Endothelial cell of hepatic sinusoid (primary cell): ENCODE measurements around the gene IGF2BP2.
"Not testable (repeated sequence)": the region's sequence is repeated elsewhere in the genome, so short reads cannot be mapped to it uniquely, and the experiment has no call there.

Source experiments
- in situ Hi-C: cut with HindIII; loops from 2 replicates; pipeline ENCODE4 v1.10.0; 2017; ENCODE audit warnings: low sequenced_read_pairs

The IGF2BP2 gene

DNA sequence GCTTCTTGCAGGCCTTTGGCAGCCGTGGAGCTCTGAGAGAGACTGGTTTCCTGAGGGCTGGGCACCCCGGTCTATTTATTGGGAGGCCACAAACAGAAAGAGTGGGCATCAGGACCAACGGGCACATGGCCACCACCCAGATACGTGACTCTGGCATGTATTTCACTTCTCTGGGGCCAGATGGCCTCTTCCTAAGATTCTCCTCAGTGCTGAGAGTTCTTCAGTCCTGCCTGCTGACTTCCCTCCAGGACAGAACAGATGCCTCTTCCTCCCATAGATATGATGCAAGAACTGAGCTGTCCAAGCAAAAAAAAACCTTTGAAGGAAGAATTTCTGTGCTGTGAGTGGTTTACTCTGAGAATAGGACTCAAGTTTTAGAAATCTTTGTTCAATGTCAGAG lies 107.7 kb downstream of the IGF2BP2 start:
- in situ Hi-C loops: no loop called here

DNA sequence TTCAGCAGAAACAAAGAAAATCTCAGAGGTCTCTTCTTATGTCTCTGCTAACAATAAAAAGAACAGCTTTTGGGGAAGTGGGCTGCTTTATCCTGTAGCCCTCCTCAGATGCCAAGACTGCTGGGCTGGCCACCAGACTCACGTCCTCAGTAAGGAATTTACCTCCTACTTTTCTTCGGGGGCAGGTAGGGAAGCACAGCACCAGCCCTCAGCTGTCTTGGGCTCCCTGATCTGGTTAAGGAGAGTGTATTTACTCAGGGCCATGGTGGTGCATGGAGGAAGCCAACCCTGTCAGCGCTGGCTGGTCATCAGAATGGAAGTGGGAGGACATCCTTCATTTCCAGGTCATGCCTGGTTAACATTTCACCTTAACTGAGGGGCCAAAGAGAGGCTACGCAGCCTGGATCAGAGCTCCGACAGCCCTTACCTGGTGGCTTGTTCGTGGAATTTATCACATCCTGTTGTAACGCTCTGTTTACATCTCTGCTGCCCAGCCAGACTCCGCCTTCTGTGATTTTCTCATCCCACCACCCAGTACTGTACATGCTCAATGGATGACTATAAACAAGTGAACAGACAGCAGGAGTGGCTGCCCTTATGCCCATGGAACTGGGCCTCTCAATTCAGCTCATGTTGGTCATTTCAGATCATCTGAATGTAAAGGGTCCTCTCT lies 108.3 kb downstream of the IGF2BP2 start:
- in situ Hi-C loops: no loop called here

DNA sequence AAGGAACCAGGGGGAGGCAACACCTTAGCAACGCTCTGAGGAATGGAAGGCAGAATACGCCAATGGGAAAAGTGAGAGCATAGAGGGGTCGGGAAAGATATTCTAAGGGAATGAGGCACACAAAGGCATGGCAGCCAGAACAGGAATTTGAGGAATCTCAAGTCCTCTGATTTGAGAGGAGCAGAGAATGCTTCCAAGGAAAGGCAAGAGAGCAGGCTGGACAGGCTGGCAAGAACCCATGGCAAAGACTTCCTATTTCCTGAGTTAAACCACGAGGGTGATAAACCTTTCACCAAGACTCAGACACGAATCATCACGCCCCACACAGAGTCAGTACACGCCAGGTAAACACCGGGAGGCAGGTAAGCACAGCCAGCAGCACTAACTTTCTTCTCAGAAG lies 109.8 kb downstream of the IGF2BP2 start:
- in situ Hi-C loops: no loop called here

DNA sequence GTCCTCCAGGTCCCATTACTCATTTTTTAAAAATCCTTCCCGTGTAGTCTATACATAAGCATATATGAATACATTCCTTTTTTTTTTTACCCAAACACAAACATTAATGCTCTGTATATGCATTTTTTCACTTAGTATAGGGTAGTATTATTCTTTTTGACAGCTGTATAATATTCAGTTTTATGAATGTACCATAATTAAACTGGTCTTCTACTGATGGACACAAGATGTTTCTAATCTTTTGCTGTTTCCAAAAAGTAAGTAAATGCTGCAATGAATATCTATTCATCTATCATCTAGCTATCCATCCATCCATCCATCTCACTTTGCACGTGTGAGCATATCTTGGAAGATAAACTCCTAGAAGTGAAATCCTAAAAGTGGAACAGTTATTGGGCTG lies 110.8 kb downstream of the IGF2BP2 start:
- in situ Hi-C loops: no loop called here

DNA sequence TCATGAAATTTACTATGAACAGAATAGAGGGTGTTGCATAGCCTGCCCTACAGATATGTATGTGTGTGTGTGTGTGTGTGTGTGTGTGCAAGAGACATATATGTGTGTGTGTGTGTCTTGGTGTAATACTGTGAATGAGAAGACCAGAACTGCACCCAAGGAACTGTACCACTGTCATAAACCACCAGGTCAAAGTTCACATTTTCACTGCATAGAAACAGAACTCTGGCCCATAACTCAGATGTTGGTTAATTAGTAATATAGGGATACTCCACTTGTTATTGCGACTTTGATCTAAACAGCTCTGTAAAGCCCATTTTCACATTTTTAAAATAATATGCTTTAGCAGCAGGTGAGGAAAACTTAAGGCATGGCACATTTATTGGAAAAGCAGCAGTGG lies 111.8 kb downstream of the IGF2BP2 start:
- in situ Hi-C loops: no loop called here

DNA sequence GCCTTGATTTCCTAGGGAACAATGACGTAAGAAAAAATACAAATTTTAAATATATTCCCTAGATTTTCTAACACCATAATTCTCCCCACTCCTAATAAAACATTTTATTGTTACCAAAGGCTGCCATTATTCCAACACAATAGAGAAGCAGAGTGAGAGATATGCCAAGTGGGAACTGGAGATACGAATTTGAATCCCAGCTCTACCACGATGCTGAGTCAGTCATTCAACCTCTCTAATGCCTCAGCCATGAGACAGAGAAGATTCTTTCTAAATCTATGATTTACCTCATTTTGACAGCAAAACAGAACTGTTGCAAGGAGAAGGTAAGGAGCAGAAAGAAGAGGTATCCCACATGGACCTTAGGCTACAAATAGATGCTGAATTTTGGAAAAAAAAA lies 112.5 kb downstream of the IGF2BP2 start:
- in situ Hi-C loops: no loop called here

DNA sequence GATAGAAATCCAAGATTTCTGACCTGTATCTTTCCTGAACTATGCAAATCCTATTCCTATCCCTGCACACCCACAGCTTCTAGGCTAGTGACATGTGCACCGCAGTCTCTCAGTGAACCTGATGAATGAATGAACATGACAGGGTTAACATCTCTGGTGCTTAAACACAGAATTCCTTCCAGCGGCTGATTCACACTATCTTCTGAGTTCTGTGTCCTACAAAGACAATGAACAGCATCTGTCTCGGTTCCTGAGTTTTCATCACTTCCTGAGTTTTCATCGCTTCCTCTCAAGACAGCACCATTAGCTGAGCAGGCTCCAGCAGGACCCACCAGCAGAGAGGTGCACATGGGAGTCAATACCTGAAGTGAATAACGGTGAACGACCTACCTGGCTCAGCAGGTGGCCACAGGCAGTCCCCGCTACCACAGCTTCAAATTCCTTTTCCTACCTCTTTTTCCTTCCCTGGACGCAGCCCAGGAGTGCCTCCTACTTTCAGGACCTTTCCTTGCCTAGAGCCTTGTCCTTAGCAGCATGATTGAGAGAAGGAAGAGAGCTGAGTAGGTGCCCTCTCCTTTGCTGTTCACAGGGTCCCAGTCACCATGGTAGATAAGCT lies 113.5 kb downstream of the IGF2BP2 start:
- in situ Hi-C loops: no loop called here

DNA sequence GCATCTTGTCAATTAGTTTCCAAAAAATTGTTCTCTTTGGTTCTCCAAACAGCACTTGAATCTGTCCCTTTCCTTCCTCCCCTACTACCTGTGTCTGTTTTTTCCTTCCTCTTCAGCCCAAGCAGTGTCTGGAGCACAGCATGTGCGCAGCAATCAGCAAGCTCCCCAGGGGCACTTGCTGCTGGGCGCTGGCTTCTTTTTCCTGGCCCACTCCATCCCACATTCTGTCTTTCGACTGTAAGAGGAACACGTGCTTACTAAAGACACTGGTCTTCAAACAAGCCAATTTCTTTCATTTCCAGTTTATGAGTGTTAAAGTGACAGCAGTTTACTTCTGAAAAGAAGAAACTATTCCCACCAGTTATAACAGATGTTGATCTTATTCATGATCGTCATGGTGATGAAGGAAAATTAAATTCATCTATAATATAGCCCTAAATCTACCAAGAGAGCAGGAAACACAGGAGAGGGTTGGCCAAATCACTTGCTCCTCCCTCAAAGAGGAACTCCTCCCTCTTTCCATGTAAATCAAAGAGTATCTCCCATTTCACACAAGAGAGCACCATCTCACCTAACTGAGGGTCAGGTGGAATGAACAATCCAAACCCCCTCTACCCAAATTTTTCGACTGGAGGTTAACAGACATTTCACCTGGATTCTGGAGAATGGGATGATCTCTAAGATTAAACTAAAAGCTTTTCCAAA lies 115.4 kb downstream of the IGF2BP2 start:
- in situ Hi-C loops: no loop called here

DNA sequence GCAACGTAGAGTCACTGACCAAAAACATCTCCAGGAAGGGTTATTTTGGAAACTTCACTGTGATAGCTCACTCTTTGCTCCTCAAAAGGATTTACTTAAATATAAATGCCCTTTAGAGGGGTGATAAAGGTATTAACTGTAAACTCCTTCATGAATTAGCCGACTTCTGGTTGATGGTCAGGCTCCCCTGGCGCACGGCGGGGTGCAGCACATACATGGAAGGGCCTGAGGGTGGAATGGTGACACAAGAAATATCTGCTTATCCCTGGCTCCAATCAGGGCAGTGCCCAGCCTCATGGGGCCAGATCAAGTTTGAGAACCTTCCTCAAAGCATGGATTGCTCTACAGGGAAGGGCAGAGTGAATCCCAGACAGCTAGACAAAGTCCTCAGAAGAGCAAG lies 116.5 kb downstream of the IGF2BP2 start:
- in situ Hi-C loops: no loop called here

DNA sequence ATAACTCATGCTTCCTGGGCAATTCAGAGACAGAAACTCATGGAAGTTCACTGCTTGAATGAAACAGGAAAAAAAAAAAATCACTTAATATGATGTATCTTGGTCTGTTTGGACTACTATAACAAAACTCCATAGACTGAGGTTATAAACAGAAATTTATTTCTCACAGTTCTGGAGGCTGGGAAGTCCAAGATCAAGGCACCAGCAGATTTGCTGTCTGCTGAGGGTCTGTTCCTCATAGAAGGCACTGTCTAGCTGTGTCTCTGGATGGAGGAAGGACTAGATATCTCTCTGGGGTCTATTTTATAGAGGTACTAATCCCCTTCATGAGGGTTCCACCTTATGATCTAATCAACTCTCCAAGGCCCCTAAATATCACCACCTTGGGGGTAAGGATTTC lies 119.3 kb downstream of the IGF2BP2 start:
- in situ Hi-C loops: no loop called here

DNA sequence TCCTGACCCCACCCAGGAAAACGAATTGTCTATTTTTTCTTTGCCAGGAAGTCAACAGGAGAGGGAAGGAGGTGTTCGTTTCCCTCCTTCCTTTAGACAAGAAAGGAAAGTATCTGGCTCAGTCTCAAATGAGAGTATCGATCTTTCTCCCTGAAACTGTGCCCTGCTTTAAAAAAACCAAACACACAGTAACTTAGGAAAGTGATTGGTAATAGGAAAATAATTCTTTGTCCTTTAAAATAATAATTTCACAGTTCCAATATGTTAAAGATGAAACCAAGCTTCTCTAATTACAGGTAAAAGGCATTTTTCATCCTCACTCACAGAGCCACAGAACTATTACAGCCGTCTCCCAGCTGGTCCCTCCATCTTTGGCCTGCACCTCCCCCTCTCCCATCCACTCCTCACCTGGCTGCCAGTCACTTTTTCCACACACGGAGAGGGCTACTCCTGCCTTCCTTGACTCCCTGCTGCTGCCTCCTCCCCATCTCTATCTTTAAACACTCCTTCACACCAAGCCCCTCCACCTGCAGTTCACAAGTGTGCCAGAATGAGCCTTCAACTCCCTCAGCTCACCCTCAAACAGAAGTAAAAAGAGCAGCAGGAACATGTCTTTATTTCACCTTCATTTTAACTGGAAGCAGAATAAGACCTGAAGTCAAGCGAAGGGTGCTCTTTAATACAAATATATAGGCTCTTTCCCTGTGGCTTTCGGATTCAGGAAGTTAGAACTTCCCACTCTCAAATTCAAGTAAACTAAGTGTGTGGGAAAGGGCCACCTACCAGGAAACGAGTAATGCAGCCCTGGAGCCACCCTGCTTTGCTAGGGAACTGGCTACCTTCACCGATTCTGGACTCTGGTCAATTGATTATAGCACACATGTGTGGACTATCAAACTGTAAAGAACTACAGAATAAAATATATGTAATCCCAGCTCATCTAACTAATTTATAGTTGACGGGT lies 122.3 kb downstream of the IGF2BP2 start:
- in situ Hi-C loops: no loop called here

DNA sequence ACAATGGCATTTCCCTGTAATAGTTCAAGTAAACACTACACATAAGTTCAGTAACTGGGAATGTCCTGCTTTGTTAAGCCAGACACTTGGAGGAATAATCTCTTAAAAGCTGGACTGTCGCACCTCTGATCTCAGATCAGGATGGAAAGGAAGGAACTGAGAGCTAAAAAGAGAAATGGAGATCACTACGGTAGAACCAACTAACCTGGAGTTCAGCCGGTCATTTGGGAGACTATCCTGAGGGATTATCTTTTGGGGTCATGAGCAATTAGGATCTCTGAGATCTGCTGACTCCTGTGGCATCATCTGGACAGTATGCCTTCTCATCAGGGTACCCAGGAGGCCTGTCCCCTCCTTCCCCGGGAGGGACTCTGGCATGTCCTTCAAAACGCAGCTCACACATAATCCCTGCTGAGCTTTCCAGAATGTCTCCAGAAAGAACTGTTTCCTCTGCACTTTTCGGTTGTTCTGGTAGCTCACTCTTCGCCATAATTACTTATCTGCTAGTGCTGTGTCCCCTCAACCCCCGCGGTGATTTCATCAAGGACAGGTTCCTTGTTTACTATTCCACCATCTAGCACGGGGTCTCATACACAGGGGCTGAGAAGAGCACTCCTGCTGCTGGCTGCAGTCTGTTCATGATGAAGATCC lies 123.1 kb downstream of the IGF2BP2 start:
- in situ Hi-C loops: no loop called here

DNA sequence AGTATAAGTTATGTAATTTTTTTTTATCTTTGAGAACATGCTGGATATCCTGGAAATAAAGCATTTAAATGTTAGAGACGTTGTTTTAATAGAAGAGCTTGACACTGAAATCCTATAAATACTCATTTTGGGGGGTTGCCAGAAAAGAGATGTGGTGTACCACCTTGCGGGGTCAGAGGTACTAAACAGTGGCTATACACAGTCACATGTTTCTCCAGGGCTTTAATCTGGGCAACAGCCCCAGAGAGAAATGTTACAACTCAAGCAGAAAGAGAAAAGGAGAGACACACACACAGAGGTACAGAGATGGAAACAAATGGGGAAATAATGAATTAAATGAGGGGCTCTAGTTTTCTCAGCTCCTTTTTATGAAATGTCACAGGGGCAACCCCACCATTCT lies 124.9 kb downstream of the IGF2BP2 start:
- in situ Hi-C loops: no loop called here

DNA sequence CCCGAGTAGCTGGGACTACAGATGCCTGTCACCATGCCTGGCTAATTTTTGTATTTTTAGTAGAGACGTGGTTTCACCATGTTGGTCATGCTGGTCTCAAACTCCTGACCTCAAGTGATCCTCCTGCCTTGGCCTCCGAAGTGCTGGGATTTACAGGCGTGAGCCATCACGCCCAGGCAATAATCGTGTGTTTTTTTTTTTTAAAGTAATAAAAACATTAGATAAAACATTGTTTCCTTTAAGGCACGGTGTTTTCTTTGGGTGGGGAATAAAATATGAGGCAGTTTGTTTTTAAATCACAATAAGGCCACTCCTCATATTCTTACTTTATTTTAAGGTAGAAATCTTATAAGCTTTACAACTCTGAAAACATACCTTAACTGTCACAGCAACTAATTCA lies 127.6 kb downstream of the IGF2BP2 start:
- in situ Hi-C loops: not testable (repeated sequence)

DNA sequence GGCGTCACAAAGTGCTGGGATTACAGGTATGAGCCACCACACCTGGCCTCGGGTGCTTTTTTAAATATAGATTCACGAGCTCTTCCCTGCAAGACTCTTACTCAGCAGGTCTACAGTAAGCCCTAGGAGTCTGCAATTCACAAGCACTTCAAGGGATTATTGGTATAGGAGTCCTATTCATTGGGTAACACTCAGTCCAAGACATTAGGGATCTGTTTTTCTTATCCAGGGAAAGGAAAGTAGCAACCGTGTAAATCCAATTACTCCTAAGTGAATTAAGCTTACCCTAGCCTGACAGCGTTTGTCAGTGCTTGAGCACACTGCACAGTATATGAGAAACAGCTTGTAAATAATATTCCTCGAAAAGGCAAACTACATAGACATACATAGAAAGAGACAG lies 128.8 kb downstream of the IGF2BP2 start:
- in situ Hi-C loops: no loop called here

DNA sequence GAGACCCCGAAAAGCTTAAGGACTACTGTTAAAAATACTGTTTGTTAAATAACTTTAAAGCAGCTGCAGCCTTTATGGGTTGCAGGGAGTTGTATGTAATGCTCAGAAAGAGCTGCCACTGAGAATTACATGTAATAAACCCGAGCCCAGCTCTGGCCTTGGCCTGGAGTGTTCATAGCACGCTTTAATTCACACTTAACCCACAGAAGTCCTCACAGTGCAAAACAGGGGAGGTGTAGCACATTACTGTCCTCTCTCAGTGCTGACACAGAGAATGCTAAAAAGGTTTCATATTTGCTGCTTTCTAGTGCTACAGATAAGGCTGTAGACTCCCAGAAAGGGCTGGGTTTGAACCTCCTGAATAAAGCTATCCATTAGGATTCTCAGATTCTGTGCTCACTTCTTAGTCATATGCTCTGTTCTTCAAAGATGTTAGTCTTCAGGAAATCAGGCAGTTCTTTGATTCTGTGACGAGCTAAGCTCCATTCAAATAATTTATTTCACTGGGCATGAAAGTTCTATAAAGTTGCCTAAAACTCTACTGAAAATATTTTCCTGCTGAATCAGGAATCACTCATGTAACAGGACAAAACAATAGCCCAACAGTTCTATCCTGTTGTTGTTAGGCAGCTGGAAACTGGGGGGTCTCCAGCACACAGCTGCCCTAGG lies 130.7 kb downstream of the IGF2BP2 start:
- in situ Hi-C loops: no loop called here

DNA sequence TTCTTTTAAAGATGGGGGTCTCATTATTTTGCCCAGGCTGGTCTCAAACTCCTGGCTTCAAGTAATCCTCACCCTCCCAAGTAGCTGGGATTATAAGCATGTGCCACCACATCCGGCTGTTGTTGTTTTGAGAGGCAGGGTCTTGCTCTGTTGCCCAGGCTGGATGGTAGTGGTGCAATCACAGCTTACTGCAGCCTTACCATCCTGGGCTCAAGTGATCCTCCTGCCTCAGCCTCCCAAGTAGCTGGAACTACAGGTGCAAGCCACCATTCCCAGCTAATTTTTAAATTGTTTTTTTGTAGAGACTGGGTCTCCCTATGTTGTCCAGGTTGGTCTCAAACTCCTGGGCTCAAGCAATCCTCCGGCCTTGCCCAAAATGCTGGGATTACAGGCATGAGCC lies 133.2 kb downstream of the IGF2BP2 start:
- in situ Hi-C loops: no loop called here

DNA sequence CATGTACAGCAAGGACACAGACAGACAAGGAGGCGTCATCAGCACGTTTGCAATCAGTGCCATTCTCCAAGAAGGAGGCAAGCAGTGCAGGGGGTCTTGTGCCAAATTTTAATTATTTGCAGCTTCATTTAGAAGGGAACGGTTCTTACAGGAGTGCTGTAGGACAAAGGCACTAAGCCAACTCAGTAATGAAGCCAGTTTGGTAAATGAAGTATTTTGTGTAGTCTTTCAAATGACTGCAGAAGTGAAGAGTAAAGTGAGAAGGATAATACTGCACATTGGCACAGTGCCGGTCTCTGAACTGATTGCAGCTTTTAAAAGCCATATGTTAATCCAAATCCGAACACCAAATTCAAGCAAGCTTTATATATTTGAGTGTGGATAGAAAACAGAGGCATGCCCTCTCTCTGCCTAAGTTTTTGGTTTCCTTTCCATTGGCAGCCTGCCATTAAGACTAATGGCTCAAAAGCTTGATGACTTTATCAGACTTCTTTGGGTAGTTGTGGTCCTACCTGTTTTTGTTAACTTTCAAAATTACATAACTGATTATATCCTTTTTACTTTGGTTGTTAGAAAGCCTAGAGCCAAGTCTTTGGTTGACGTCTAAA lies 137.5 kb downstream of the IGF2BP2 start:
- in situ Hi-C loops: no loop called here

DNA sequence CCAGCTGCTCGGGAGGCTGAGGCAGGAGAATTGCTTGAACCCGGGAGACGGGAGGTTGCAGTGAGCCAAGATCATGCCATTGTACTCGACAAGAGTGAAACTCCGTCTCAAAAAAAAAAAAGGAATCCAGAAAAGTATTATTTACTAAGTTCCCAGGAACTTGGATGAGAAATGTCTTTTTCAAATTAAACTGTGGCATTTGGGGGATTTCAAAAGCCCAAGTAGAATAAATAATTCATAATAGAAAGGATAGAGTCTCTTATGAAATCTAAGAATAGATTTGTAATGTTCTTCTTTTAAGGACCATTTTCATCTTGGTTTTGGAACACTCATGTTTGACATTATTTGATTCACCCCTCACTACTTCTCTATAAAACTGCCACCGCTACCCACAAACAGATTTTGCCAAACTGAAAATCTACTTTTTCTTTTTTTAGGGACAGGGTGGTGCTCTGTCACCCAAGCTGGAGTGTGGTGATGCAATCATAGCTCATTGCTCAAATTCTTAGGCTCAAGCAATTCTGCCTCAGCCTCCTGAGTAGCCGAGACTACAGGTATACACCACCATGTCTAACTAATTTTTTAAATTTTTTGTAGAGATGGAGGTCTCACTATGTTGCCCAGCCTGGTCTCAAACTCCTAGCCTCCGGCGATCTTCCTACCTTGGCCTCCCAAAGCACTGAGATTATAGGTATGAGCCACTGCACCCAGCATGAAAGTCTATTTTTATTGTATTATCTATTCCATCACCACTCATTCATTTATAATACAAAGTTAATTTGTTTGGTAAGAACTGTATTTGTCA lies 139.4 kb downstream of the IGF2BP2 start:
- in situ Hi-C loops: no loop called here
